ENCODE measurements around the gene SERPINA7. TPM values are rescaled to one million over a fixed set of nuclear protein-coding genes. Genes with fewer than 3 reads are reported as not detected.

The SERPINA7 gene, protein sequence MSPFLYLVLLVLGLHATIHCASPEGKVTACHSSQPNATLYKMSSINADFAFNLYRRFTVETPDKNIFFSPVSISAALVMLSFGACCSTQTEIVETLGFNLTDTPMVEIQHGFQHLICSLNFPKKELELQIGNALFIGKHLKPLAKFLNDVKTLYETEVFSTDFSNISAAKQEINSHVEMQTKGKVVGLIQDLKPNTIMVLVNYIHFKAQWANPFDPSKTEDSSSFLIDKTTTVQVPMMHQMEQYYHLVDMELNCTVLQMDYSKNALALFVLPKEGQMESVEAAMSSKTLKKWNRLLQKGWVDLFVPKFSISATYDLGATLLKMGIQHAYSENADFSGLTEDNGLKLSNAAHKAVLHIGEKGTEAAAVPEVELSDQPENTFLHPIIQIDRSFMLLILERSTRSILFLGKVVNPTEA
- total RNA-seq = not detected in 2 replicates

DNA sequence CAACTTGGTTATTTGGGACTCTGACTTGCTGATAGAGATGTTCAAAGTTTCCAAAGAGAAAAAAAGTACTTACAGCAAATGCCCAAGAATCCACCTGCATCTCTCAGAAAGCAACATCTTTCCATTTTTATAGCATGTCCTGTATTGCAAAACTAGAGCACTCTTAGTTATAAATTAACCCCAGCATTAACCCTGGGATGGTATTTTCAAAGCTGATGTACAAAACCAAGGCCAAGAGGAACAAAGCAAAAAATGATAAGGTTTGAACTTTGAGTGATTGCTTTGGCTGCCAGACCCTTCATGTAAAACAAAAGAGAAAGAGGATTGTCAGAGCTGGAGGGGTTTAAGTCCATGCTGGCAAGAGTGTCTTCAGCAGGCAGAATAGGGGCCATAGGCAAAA lies at the start of gene SERPINA7:
Gene SERPINA7 (minus strand): TSS at position 103 of the 400 bp plus-strand sequence. CDS start 1,669 bp downstream, outside the sequence.

Other genes with a start within 250 kb of the SERPINA7 start
- gene NRK, start 216.2 kb downstream of the SERPINA7 start, total RNA-seq = 0.57 TPM in 1 of 2 replicates, not detected in the other
- gene PWWP3B, start 129.6 kb upstream of the SERPINA7 start, total RNA-seq = under 0.01 TPM in 1 of 2 replicates, not detected in the other

Data from bladder microvascular endothelial cell (primary cell).